Mammary epithelial cell (primary cell): ENCODE measurements around the gene RIOK2.

Experiments used
- EZH2 ChIP-seq: IDR thresholded peaks from 2 replicates; pipeline ENCODE4 v1.6.1; 2012; ENCODE audit warnings: low read length, inconsistent platforms, borderline replicate concordance
- TF ChIP-seq, protein P1 (sequence below), 2 donors: IDR thresholded peaks in 1 of 2; conservative IDR thresholded peaks in 1 of 2; 2 replicates each; pipeline ENCODE4 v1.5.1; 2011 to 2012; ENCODE audit warnings: inconsistent platforms in 2 of 2, low read length in 2 of 2, mild to moderate bottlenecking in 2 of 2, control low read depth in 1 of 2, low read depth in 1 of 2; ENCODE audit not compliant: insufficient read depth in 1 of 2; ENCODE audit errors: extremely low read depth in 1 of 2

- TF ChIP-seq, protein P1, sequence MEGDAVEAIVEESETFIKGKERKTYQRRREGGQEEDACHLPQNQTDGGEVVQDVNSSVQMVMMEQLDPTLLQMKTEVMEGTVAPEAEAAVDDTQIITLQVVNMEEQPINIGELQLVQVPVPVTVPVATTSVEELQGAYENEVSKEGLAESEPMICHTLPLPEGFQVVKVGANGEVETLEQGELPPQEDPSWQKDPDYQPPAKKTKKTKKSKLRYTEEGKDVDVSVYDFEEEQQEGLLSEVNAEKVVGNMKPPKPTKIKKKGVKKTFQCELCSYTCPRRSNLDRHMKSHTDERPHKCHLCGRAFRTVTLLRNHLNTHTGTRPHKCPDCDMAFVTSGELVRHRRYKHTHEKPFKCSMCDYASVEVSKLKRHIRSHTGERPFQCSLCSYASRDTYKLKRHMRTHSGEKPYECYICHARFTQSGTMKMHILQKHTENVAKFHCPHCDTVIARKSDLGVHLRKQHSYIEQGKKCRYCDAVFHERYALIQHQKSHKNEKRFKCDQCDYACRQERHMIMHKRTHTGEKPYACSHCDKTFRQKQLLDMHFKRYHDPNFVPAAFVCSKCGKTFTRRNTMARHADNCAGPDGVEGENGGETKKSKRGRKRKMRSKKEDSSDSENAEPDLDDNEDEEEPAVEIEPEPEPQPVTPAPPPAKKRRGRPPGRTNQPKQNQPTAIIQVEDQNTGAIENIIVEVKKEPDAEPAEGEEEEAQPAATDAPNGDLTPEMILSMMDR (conservative IDR thresholded peaks at IDR 0.05 in 1 of 2, IDR thresholded peaks at IDR 0.05 in 1 of 2; ENCODE audit: extremely low read depth in 1 of 2, insufficient read depth in 1 of 2, low read depth in 1 of 2, low read length in 2 of 2), result no peak
- no peak for TF ChIP-seq EZH2
Observed at GRCh38 chr5:97149709-97150108, 33.3 kb downstream of the RIOK2 start.
